GM18526 (cell line): ENCODE data around the gene GPNMB.

Experiments used
- POLR2A ChIP-seq: IDR thresholded peaks from 3 replicates; pipeline ENCODE4 v1.6.1; 2011; ENCODE audit not compliant: insufficient read length; ENCODE audit errors: extremely low read depth

The GPNMB gene

DNA sequence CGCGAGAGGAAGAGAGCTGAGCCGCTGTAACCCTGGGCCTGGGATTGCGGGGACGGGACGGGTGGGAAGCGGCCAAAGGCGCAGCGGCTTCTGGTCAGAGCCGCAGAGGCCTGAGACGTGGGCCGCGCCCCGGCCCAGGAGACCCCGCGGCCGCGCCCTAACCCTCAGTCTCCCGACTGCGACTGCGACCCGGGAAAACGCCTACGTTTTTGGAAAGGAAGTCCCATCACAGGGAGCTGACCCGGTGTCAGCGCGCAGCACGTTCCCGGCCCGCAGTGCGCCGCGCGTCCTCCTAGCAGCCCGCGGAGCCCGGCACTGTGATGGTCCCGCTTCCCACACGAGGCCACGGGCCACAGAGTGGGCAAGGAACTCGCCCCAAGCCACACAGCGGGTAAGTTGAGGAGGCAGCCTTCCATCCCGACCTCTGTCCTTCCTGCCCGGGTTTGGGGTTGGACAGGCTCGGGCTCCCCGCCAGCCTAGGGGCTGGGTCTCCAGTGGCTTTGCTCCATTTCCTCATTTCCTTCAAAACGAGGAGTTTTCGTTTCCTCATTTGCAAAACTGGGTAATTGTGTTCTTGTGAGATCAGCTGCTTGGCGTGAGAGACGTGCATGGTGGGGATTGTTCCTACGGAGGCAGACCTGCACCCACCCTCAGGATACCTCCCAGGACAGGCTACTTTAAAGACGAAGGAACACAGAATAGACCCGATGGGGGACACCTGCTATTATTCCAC is 1.2 kb downstream of the GPNMB start:
- TF ChIP-seq POLR2A: no peak

DNA sequence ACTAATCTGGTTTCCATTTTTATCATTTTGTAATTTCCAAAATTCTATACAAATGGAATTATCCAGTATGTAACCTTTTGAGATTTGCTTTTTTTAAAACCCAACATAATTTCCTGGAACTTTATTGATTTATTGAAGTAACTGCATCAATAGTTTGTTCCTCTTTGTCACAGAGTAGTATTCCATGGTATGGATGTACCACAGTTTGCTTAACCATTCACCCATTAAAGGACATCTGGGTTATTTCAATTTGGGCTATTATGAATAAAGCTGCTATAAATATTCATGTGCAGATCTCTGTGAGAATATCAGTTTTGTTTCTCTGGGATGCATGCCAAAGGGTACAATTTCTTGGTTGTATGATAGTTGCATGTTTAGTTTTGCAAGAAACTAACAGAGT is 2.9 kb downstream of the GPNMB start:
- no peak for TF ChIP-seq POLR2A

DNA sequence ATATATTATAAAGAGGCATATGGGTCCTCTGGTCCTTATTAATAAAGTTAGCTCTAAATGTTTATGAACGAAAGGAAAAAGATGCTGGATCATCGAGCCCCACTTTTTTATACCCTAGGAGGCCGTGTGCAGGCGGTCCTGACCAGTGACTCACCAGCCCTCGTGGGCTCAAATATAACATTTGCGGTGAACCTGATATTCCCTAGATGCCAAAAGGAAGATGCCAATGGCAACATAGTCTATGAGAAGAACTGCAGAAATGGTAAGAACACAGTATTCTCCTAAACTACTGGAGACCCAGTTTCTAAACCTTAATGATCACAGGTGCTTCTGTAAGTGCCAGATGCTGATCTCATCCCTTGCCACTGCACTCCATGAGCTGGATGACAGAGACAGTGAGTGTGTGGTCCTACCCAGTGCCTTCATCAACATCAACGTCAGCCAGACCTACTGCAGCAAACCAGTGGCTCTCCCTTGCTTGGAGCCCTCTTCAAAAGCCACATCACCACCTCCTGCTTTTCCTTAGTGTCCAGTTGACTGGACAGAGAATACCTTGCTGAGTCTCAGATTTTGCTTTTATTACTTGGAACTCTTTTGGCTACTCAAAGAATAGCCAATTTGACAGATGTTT is 7.6 kb downstream of the GPNMB start:
- no peak for TF ChIP-seq POLR2A

DNA sequence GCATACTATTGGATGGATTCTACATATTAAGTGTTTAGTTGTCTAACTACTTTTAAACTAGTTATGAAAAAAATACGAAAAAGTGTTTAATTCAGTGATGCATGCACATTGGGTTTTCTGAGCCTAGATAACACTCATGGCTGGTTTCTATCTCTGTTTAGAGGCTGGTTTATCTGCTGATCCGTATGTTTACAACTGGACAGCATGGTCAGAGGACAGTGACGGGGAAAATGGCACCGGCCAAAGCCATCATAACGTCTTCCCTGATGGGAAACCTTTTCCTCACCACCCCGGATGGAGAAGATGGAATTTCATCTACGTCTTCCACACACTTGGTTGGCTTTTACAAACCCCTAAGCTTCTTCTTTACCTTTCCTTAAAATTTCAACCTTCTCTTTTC is 10.2 kb downstream of the GPNMB start:
- no peak for TF ChIP-seq POLR2A

DNA sequence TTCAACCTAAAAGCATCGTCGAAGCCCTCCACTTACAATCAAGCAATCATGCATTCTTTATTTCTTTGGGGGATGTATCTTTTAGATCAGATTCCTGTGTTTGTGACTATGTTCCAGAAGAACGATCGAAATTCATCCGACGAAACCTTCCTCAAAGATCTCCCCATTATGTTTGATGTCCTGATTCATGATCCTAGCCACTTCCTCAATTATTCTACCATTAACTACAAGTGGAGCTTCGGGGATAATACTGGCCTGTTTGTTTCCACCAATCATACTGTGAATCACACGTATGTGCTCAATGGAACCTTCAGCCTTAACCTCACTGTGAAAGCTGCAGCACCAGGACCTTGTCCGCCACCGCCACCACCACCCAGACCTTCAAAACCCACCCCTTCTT is 13.8 kb downstream of the GPNMB start:
- no peak for TF ChIP-seq POLR2A

DNA sequence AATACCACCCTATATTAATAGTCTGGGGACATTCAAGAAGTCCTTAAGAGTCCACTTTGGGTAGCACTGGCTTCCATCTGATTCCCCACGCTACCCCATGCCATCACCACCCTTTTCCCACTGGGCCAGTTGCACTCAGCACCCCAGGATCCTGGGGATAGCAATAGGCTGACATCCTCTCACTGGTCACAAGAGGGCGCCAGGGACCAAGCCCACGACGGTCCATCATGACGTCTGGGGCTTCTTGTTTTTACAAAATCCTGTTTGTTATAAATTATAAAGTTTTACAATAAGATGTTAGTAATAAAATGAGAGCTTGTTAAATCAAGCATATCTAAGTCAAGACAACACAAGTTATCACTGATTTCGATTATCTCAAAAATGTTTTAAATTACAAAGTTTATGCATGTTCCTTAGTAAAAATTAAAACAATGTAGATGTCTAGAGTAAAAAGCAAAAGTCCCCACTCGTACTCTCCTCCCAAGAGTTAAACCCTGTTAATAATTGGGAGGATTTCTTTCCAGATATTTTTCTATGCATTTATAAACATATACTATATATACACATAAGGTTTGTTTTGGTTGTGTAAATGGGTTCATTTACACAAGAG is 15.4 kb downstream of the GPNMB start:
- no peak for TF ChIP-seq POLR2A

DNA sequence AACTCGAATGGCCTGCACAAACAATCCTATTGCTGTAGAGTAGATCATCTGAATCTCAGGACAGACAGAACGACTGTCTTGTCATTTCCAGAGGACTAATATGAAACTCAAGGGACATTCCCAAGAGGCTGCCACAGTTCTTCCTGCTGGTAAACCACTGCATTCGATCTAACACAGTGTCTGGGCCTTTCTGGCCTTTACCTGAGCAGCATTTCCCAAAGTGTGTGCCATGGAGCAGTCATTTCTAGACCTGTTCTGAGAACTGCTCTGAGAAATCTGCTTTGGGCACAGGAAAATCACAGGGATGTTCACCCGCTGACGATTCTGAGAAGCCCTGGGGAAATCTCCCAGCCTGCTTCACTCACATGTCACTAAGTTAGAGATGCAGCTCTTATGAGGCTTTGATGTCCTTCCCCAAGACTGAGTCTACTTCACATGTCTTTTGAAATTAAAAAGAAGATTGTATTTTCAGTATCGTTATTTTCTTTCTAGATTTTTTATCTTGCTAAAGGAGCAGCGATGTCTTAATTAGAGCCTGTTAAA is 18.4 kb downstream of the GPNMB start:
- TF ChIP-seq POLR2A: no peak

DNA sequence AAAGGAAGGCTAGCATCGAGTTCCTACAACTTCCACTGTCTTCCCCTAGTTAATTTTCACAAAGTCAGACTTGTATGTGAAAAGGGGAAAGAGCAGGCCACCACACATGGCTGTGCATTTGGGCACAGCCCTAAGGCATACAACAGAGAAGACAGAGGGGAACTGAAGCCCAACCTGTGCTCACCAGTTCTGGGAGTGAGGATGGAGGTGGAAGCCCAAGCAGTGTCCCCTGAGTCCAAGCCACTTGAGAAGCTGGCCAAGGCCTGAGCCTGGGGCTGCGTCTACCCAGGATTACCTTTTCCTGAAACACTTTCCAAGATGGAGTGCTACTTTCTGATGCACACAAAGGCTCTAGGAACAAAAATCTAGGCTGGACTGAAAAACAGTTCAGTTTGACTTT is 20.3 kb downstream of the GPNMB start:
- TF ChIP-seq POLR2A: no peak

DNA sequence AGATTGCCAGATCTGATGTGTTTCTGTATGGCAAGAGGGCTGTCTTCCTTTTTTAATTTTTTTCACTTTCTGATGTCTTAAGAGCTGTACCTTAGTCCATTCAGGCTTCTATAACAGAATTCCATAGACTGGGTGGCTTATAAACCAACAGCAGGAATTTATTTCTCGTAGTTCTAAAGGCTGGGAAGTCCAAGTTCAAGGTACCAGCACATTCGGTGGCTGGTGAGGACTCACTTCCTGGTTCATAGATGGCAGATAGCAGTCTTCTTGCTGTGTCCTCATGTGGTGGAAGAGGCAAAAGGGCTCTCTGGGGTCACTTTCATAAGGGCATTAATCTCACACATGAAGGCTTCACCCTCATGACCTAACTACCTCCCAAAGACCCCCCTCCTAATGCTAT is 20.8 kb downstream of the GPNMB start:
- no peak for TF ChIP-seq POLR2A

DNA sequence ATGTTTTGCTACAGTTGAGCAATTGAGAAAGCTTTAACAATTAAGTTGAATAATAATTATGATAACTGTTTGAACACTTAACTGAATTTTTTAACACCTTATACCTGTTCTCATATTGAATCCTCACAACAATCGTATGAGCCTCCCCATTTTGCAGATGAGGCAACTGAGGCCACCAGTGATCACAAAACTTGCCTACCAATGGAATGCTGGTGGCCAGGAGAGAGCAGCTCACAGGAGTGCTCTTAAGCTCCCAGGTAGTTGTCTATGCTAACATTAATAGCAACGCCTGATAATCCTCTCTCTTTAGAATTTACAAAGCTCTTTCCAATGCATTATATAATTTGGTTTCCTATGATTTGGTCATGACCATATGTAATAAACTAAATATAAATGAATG is 21.6 kb downstream of the GPNMB start:
- no peak for TF ChIP-seq POLR2A

DNA sequence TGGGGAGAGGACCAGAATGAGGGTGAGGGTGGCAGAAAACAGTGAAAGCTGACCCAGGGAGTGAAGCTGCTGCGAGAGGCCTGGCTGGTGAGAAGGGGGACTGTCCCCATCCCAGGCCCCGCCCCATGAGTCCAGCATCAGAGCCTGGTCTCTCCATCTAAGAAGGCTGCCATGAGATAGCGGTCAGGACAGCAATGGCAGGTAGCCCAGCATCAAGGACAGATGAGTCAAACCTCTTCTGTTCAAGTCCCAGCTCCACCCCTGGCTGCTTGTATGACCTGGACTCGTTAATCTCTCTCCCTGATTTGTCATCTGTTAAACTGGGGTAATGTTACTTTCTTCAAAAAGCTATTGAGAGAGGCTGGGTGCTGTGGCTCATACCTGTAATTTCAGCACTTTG is 22.2 kb downstream of the GPNMB start:
- no peak for TF ChIP-seq POLR2A

DNA sequence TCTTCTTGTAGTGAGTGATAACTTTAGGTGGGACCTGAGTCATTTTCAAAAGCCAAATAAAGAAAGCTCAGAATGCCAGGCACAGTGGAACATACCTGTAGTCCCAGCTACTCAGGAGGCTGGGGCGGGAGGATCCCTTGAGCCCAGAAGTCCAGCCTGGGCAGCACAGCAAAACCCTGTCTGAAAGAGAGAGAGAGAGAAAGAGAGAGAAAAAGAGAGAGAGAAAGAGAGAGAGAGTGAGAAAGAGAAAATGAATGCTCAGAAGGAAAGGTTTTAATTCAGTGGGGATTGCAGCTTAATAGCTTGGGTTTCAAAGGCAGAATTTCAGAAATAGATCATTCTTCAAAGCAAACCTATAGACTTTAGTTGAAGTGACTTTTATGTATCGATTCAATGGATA is 25.7 kb downstream of the GPNMB start:
- no peak for TF ChIP-seq POLR2A

DNA sequence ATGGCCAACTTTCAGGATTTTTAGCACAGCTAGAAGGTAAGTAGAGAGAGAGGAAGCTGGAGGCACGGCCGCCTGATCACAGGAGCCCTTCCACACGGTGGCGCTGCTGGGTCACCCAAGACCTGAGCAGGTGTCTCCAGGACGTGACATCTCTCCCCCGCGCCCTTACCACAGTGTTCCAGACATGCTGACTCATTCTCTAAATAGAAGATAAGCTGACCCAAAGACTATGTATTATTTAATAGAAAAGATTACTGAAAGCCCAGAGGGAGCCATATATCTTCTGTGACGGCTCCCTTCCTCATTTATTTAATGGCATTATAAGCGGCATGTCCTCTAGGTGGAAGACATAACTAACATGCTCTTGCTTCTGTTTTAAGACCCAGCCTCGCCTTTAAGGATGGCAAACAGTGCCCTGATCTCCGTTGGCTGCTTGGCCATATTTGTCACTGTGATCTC is 26.6 kb downstream of the GPNMB start:
- no peak for TF ChIP-seq POLR2A

DNA sequence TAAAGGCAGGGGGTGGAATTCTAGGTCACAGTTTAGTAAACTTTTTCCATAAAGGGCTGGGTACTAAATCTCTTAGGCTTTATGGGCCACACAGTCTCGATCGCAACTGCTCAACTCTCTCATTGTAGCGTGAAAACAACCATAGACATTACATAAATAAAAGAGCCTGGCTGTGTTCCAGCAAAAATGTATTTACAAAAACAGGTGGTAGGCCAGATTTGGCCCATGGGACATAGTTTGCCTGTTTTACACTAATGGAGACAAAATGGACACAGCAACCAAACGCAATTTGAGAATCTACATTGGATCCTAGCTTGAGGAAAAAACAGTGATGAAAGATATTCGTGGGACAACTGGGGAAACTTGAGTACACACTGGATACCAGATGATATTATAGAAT is 29.3 kb downstream of the GPNMB start:
- TF ChIP-seq POLR2A: no peak

DNA sequence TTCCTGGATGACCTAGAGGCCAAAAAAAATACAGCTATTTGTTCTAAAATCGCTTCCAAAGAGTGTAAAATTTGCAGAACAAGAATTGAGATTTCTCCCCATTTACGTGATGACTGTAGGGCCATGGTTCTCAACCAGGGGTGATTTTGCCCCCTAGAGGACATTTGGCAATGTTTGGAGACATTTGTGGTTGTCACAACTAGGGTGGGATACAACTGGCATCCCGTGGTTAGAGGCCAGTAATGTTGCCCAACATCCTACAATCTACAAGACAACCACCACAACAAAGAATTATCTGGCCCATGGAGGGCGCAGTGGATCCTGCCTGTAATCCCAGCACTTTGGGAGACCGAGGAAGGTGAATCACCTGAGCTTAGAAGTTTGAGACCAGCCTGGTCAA is 29.8 kb downstream of the GPNMB start:
- TF ChIP-seq POLR2A: no peak

DNA sequence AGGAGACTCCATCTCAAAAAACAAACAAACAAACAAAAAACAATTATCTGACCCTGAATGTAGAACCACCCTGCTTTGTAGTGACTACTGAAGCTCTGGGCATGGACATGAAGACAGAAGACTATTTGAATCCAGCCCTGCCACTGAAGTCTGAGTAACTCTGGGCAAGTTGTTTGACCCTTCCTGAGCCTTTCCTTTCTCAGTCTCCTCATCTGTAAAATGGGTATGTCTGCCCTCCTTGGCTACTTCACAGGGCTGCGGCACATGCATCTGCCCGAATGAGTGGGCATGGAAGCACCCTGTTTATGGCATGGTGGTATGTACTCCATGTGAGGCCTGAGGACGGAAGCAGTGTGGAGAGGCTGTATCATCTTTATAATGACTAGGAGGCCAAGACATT is 30.4 kb downstream of the GPNMB start:
- no peak for TF ChIP-seq POLR2A
